HG03342 (cell line): ENCODE results near the gene SLC2A13.
"Not testable (repeated sequence)": the region's sequence is repeated elsewhere in the genome, so short reads cannot be mapped to it uniquely, and the experiment has no call there.

ENCODE experiments used
- ATAC-seq: cut with Tn5 transposase; IDR thresholded peaks from one replicate; pipeline ENCODE4 v1.9.1; 2021; ENCODE audit warnings: mild to moderate bottlenecking, moderate library complexity; ENCODE audit not compliant: unreplicated experiment

SLC2A13 gene

DNA sequence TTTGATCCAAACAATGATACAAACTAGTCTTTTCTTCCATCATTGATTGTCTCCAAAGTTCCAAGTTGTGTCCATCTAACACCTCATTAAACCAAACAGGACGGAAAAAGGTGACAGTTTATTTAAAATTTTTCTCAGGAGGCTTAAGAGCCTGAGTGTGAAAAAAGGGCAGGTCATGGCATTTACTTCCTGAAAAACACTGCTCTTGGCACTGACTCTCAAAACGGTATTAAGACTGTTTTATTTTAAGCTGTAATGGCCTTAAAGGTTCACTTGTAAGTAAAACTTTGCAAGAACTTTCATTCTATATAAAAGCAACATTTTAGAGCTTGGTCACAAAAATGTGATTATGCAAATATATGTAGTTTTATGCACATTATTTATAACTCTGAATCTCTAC, 222.5 kb downstream of the SLC2A13 start:
- no peak for ATAC-seq

DNA sequence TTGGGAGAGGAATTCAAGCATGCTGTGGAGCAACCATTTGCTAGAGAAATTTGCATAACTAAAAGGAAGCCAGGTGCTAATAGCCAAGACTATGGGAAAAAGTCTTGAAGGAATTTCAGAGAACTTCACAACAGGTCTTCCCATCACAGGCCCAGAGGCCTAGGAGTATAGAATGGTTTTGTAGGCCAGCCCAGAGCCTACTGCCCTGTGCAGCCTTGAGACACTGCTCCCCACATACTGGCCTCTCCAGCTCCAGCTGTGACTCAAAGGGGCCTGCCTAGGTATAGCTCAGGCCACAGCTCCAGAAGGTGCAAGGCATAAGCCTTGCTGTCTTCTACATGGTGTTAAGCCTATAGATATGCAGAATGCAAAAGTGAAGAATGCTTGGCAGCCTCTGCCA, 227.1 kb downstream of the SLC2A13 start:
- ATAC-seq, result no peak

GRCh38 chr12:39875721-39876120, 230.2 kb downstream of the SLC2A13 start:
- no peak for ATAC-seq

- no peak for ATAC-seq
Measured at GRCh38 chr12:39874785-39875184, 231.1 kb downstream of the SLC2A13 start.

GRCh38 chr12:39873065-39873464, 232.8 kb downstream of the SLC2A13 start:
- ATAC-seq, result no peak

DNA sequence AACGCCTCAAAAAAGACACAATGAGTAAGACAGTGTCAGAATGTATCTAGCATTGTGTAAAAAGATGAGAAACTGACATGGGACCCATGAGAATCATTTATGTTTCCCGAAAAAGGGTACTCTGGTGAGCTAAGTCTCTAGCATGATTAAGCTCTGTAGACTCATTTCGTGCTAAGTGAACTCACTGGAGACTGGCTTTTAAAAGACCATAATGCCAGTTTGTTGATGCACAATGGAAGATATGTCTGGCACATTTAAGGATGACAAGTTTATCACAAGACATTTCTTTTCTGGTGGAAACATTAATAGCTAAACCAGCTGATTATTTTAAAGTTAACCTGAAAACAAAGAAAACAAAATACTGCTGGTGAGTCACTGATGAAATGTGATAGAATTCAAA, 233.5 kb downstream of the SLC2A13 start:
- ATAC-seq, result no peak

DNA sequence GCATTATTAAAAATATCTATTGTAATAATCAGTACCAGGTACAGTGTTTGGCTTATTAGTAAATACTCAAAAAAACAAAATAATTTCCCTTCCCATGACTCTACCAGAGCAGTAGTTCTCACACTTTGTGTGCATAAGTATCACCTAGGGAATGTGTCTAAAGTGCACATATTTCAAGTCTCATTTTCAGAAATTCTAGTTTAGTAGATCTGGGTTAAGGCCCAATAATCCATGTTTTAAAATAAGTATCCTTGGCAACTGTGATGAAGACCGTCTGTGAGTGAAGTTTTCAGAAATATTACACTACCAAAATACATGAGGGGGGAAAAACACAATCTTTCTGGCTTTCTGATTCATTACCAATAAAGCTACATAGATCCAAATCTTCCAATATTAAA, 237.6 kb downstream of the SLC2A13 start:
- ATAC-seq, result no peak

DNA sequence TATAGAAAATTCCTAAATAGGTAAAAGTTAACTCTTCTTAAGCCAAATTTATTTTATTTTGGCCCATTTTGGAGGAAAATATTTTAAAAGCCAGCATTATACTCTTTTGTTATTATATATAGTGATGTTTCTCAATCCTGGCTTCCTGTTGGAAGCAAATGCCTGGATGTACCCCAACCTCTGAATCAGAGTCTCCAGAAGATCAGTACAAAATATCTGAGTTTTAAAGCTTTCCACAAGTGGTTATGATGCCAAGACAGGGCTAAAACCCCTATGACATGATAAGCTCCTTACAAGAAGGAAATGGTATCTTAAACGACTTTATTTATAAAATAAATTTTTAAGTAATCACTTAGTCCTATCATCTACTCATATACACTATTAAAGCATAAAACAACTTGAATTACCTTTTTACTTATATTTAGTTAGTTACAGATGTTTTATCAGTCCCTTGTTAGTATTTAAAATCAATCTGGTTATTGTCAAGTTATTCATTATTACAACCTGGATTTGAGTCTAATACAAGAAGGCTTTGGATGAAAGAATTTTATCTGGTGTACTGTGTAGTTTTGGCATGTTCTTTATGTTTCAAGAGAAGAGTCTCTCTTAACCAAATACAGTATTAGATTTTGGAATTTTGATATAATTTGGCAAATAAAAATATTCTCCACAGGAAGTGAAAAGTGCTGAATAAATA, 238.1 kb downstream of the SLC2A13 start:
- ATAC-seq, result no peak

- no peak for ATAC-seq
Measured at GRCh38 chr12:39866135-39866534, 239.7 kb downstream of the SLC2A13 start.

- no peak for ATAC-seq
Measured at GRCh38 chr12:39860695-39861094, 245.2 kb downstream of the SLC2A13 start.

DNA sequence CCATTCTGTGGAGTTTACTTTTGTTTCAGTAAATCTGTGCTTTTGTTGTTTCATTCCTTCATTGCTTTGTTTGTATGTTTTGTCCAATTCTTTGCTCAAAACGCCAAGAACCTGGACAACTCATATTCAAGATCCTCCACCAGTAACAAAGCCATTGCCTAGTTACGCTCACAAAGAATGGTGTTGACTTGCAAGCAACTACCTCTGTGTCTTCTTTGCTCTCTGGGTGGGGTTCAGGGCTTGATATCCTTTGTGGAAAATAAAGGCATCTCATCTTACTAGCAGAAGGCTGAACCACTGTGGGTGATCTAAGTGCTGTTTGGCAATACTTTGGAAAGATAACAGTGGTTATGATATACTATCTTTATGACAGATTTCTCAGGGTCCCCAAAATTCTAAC, 252.9 kb downstream of the SLC2A13 start:
- ATAC-seq, result no peak

DNA sequence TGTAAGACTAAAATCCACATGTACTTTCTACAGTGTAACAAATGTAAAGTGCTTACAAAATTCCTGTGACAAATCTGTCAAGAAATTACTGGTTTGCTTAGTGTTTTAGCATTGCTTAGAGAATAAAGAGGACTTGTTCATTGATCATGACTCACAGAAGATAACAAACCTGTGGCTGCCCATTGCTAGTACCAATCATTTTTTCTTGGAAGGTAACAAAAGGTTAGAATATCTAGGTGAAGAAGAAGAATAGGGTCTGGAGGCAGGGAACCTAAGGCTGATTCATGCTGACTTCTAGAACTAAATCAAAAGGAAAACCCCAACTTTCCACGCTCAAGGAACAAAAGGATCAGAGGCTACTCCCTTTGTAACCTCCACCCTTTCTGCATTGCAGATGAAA, 253.5 kb downstream of the SLC2A13 start:
- ATAC-seq, result no peak

- not testable (repeated sequence) for ATAC-seq
Measured at GRCh38 chr12:39848218-39848617, 257.7 kb downstream of the SLC2A13 start.

DNA sequence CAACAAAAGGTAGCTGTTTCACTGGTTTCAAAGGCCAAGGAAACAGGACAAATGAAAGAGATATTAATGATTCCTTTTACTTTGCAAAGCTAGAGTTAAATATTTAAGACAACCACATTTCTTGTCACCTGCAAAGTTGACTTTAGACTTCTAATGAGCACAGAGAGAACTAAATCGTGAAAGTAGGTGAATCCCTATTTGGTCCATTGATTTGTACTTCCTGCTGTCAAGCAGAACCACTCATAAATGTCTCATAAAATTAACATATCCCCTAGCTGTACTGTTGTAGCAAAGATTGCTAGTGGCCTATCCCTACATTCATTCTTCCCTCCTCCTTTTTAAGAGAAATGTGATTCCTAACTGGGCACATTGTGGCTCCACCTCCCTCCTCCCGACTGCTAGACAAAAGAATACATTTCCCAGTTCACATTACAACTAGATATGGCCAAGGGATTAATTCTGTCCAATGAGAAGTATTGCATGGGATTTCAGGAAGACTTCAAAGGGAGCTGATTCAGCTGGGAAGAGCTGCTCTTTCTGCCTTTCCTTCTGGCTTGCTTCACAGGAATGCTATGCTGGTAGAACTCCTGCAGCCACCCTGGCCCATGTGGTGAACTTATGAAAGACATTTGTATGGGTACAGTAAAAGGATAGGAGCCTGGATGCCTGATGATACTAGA, 258.8 kb downstream of the SLC2A13 start:
- ATAC-seq, result no peak

DNA sequence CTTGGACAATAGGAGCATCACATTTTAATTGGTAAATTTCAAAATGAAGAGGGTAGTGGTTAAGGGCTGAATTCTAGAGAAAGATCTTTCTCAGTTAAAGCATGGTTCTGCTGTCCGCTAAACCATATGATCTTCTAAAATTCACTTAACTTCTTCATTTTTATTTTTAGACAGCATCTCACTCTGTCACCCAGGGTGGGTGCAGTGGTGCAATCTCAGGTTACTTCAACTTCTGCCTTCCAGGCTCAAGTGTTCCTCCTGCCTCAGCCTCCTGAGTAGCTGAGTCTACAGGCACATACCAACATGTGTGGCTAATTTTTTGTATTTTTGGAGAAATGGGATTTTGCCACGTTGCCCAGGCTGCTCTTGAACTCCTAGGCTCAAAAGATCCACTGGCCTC, 259.6 kb downstream of the SLC2A13 start:
- no peak for ATAC-seq

DNA sequence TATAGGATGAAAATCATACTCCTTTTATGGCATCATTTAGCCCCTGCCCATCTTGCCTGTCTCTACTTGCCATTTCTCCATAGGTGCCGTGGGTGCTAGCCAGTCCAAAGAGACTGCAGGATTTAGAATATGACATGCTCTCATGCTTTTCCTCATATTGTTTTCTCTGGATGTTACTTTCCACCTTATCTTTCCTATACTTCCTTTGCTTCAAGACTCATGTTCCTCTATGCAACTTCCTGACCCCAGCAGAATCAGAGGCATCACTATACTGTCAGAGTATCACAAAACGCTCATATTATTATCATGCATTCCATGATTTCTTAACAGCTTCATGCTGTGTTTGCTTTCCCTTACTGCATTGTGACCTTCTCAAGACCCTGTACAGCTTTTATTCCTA, 265.5 kb downstream of the SLC2A13 start:
- no peak for ATAC-seq

DNA sequence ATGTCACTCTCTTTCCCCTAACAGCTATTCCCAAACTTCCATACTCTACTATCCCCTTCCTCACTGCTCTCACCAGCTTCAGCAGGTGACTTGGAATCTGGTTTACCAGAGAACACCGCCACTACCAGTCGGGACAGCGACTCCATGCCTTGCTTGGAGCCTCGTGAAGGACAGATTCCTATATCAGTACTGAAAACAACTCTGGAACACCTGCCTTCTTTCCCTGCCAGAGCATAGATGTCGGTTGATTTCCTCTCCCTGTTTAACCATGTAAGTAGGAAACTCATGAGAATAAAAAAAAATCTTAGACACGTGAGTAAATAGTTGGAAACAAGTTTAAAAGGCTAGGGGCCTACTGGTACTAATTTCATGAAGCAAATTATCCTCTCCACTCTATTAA, 266.8 kb downstream of the SLC2A13 start:
- ATAC-seq, result no peak

DNA sequence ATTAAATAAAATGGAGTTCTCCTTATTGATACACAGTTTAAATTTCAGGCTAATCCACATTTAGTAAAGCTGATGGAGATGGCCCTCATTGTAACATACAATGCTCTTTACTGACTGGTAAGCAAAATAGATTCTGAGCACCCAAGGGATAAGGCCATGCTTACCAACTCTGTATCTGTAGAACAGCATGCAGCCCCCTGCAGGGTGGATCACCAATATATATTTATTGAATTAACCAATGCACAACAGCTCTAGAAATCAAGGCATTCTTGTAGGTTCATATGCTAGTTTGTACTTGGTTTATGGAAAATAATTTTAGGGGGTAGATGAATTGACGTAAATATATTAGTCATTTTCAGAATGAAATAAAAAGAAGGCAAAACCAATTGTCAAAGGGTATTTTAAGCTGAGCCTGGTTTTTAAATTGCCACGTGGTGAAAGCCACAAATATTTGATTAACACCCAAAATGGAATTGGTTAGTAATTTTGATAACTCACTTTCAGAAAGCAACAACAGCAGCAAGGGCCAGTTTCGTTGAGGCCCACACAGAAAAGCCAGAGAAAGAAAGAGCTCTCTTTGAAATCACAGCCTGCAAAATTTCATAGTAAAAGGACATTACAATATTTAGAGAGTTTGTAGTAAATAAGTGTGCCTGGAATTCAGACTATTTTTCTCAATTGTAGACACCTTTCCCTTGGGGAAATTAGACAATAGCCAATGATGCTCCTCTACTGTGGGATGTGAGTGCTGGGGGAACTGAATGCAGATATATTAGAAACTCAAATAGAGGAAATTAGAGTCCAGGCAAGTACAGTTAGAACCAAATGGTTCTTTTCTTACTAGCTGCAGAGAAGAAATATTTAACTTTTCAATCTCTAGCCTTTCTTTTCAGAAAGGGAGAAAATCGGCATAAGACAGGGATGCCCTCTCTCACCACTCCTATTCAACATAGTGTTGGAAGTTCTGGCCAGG, 270.1 kb downstream of the SLC2A13 start:
- ATAC-seq, result peak; percentile 58

DNA sequence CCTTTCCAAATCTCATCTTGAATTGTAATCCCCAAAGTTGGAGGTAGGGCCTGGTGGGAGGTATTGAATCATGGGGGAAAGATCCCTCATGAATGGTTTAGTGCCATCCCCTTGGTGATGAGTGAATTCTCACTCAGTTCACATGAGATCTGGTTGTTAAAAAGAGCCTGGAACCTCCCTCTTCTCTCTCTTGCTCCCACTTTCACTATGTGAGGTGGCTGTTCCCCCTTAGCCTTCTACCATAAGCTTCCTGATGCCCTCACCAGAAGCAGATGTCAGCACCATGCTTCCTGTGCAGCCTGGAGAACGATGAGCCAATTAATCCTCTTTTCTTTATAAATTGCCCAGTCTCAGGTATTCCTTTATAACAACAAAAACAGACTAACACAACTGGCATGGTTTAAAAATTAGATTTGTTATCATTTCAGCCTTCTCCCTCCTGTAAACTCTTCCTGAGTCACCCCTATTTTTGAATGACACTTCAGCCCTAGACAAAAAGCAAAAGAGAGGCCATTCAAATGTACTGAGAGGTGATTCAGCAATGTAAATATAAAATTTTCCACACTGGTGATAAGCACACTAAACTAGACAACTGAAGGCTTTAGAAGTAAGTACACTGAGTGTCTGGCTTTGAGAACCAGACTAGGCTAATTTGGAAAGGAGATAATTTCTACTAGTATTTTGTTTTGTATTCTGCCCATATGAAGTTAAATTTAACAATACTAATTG, 274.1 kb downstream of the SLC2A13 start:
- ATAC-seq, result no peak

DNA sequence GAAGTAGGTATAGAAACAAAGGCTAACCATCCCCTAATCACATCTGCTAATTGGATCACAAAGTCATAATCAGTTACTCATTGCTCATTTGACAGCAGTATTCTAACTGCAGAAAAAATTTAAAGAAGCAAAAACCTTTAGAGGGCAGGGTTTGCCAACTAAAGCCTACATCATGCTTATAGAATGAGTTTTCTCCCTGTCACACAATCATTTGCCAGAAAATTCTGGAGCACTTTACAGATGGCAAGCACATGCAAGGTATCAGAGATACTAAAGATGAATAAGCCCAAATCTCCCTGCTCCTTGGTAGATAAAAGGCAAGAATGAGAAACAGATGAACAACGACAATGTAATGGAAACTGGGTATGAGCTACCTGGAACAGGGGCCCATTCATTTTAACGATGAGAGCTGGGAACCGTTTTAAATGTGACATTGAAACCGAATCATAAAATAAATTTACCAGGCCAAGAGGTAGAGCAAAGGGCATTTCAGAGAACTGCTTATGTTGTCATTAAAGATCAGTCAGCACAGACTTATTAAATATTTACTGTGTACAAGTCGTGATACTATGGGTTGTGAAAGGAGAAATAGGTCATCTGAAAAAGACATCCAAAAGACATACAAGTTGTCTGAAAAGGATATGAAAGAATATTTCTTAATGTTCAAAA, 274.9 kb downstream of the SLC2A13 start:
- no peak for ATAC-seq
